Raji (cell line): ENCODE measurements around the gene YARS2.

Source experiments
- POLR2A ChIP-seq: IDR thresholded peaks from 2 replicates; pipeline ENCODE4 v1.6.1; 2011; ENCODE audit warnings: low read depth, low read length, control low read depth; ENCODE audit not compliant: insufficient read depth

YARS2 gene

GRCh38 chr12:32757157-32757556 is 1.5 kb upstream of the YARS2 start:
- no peak for TF ChIP-seq POLR2A

DNA sequence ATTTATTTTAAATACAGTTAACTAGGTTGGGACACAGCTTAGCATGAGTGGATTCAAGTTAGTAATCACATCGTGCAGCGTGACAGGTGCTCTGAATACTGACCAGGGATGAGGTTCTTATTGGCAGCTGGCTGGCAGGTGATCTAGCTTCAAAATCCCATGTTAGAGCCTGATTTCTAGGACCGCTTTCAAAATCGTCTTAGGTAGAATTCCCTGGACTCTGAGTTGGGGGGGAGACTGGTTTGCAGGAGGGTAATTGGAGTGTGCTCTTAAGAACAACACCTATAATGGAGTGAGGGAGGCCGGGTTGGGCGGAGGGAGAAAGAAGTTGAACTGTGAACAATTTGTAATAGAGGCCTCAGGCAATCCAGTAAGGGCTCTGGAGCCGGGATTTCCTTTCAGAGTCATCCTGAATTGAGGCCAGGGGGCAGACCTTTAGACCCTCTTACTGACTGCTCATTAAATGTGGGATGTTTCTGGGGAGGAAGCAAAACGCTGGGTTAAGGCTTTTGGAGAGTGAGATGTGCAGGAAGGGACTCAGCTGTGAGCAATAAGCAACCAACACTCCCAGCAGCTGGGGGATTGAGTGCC is 874 bp upstream of the YARS2 start:
- no peak for TF ChIP-seq POLR2A

- no peak; the same call in 1 of the 2 replicates for TF ChIP-seq POLR2A
Observed at GRCh38 chr12:32755051-32755653, 545 bp downstream of the YARS2 start.

GRCh38 chr12:32754111-32754510 is 1.6 kb downstream of the YARS2 start:
- no peak for TF ChIP-seq POLR2A

DNA sequence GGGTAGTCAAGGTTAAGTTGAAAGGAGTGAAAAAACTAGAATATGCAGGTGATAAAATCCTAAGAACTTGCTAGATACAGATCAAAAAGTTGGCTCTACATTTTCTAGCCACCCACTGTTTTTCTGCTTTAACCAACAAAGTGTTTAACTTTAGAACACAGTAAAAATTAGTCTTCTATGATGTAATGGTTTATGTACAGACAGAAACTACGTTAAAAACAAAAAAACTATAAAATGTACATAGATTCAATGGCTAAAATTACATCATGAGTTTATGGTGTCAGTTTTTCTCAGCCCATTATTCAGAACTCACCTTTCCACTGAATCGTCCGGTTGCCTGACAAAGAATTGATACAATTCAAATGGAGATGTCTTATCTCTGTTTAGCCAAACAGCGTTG is 2.1 kb downstream of the YARS2 start:
- no peak for TF ChIP-seq POLR2A

DNA sequence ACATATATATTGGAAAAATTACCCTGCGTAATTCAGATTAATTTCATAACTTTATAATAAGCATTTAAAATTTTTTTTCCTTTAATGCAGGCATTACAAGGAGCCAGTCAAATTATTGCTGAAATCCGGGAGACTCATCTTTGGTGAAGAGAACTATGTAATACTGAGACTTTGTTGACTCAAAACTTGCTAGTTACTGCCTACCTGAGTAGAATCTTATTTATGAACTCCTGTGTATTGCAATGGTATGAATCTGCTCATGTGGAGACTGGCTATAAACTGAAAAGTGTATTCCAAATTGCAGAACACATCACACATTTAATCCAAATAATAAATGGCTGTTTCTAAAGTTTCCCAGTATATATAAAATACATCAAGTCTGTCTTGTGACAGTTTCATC is 12.4 kb downstream of the YARS2 start:
- TF ChIP-seq POLR2A, result no peak

GRCh38 chr12:32742133-32742532 is 13.6 kb downstream of the YARS2 start:
- no peak for TF ChIP-seq POLR2A

GRCh38 chr12:32739279-32739678 is 16.4 kb downstream of the YARS2 start:
- no peak for TF ChIP-seq POLR2A

- TF ChIP-seq POLR2A, result no peak
Observed at GRCh38 chr12:32737715-32738114, 18.0 kb downstream of the YARS2 start.

- no peak for TF ChIP-seq POLR2A
Observed at GRCh38 chr12:32736445-32736844, 19.3 kb downstream of the YARS2 start.

GRCh38 chr12:32734952-32735351 is 20.7 kb downstream of the YARS2 start:
- no peak for TF ChIP-seq POLR2A

- TF ChIP-seq POLR2A, result no peak
Observed at GRCh38 chr12:32727237-32727636, 28.5 kb downstream of the YARS2 start.

GRCh38 chr12:32726286-32726685 is 29.4 kb downstream of the YARS2 start:
- TF ChIP-seq POLR2A, result no peak

GRCh38 chr12:32718926-32719325 is 36.8 kb downstream of the YARS2 start:
- no peak for TF ChIP-seq POLR2A

GRCh38 chr12:32714772-32715171 is 40.9 kb downstream of the YARS2 start:
- TF ChIP-seq POLR2A, result no peak

DNA sequence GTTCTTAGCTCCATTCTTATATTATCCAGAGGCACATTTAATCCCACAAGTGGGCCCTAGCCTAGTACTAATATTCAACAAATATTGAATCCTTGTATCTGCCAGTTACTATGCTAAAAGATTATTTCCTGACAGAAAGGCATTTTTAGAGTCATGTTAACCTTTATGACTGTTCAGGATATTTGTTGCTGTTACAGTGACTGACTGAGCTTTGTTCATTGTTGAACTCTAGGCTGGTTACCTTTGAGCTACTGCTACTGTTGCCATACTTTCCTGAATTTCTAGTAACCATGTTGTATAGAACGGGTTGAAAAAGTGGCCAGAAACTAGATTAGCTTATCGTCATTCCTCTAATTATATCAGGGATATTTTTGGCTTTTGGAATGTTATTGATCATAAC is 46.8 kb downstream of the YARS2 start:
- no peak for TF ChIP-seq POLR2A
